DND-41 (cell line): Measurements from ENCODE around the gene HMGCR.

Experiments
- CTCF ChIP-seq: IDR thresholded peaks from 2 replicates; pipeline ENCODE4 v1.5.1; 2012; ENCODE audit warnings: borderline replicate concordance, low read length, moderate library complexity, mild to moderate bottlenecking; ENCODE audit not compliant: poor library complexity, severe bottlenecking; ENCODE audit errors: extremely low read depth
- EZH2 ChIP-seq: IDR thresholded peaks from 3 replicates; pipeline ENCODE4 v1.6.1; 2012; ENCODE audit warnings: borderline replicate concordance, low read depth, mild to moderate bottlenecking, moderate library complexity, low read length, inconsistent platforms; ENCODE audit not compliant: severe bottlenecking

- no peak for TF ChIP-seq CTCF
- TF ChIP-seq EZH2, result no peak
Measured at GRCh38 chr5:75374394-75374814, 37.4 kb downstream of the HMGCR start.
